GM13977 (cell line): ENCODE data around the gene CDC42BPA.

Source experiments
- DNase-seq: peaks from one replicate; pipeline ENCODE4 v3.0.0; 2012; ENCODE audit warnings: low spot score
- CTCF ChIP-seq: IDR thresholded peaks from 2 replicates; pipeline ENCODE4 v1.5.1; 2012; ENCODE audit warnings: mild to moderate bottlenecking, control low read depth; ENCODE audit not compliant: insufficient read depth; ENCODE audit errors: extremely low read depth, missing control alignments
- in situ Hi-C: fragments of 300-500 bp; cut with MboI; formaldehyde crosslinking; loops from one replicate; pipeline ENCODE4 v1.12.0; 2022; ENCODE audit warnings: low sequenced_read_pairs, low pct_unique_long_range_greater_than_20kb, mixed read lengths, inconsistent platforms; ENCODE audit not compliant: unreplicated experiment

CDC42BPA gene

GRCh38 chr1:227260433-227260832 is 57.9 kb downstream of the CDC42BPA start:
- DNase-seq = no peak
- in situ Hi-C loops = no loop called here
- no peak for TF ChIP-seq CTCF

GRCh38 chr1:227257964-227258363 is 60.3 kb downstream of the CDC42BPA start:
- DNase-seq = no peak
- no peak for TF ChIP-seq CTCF
- in situ Hi-C loops = no loop called here

- in situ Hi-C loops = no loop called here
- TF ChIP-seq CTCF = no peak
- DNase-seq = no peak
Observed at GRCh38 chr1:227255086-227255732, 63.1 kb downstream of the CDC42BPA start.

GRCh38 chr1:227253065-227253464 is 65.2 kb downstream of the CDC42BPA start:
- no peak for DNase-seq
- in situ Hi-C loops = no loop called here
- no peak for TF ChIP-seq CTCF

GRCh38 chr1:227245613-227246320 is 72.5 kb downstream of the CDC42BPA start:
- in situ Hi-C loops = no loop called here
- DNase-seq = no peak
- no peak for TF ChIP-seq CTCF

- no peak for DNase-seq
- no peak for TF ChIP-seq CTCF
- in situ Hi-C loops = no loop called here
Observed at GRCh38 chr1:227244339-227245118, 73.8 kb downstream of the CDC42BPA start.
